ENCODE measurements around the gene ATP6V1B1.

GRCh38 chr2:70985283-70985688 lies 49.6 kb downstream of the ATP6V1B1 start:
- TF ChIP-seq CTCF (IDR thresholded peaks at IDR 0.05 in 2 of 3, conservative IDR thresholded peaks at IDR 0.05 in 1 of 3; ENCODE audit: insufficient read depth in 2 of 3, low read depth in 1 of 3, low read length in 3 of 3) (no peak), SP2 (IDR thresholded peaks at IDR 0.05; ENCODE audit: extremely low read depth, low read depth, low read length, poor library complexity, severe bottlenecking) (no peak), ZNF23 (CRISPR knock-in tag; IDR thresholded peaks at IDR 0.05) (no peak), EGR1 (conservative IDR thresholded peaks at IDR 0.05) (no peak), HDAC2 (IDR thresholded peaks at IDR 0.05) (no peak), ZNF239 (CRISPR knock-in tag; IDR thresholded peaks at IDR 0.05) (no peak), NFRKB (IDR thresholded peaks at IDR 0.05; ENCODE audit: low read depth) (no peak), HDAC3 (IDR thresholded peaks at IDR 0.05; ENCODE audit: borderline replicate concordance, partially characterized antibody) (no peak), NFE2L1 (tag; IDR thresholded peaks at IDR 0.05; ENCODE audit: borderline replicate concordance, low read depth) (no peak), BRD4 (IDR thresholded peaks at IDR 0.05) (no peak), ZBTB49 (CRISPR knock-in tag; IDR thresholded peaks at IDR 0.05; ENCODE audit: borderline replicate concordance) (no peak), SP1 (CRISPR knock-in tag; IDR thresholded peaks at IDR 0.05) (no peak)
- TF ChIP-seq, protein P1, sequence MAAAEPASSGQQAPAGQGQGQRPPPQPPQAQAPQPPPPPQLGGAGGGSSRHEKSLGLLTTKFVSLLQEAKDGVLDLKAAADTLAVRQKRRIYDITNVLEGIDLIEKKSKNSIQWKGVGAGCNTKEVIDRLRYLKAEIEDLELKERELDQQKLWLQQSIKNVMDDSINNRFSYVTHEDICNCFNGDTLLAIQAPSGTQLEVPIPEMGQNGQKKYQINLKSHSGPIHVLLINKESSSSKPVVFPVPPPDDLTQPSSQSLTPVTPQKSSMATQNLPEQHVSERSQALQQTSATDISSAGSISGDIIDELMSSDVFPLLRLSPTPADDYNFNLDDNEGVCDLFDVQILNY (CRISPR knock-in tag; IDR thresholded peaks at IDR 0.05): no peak
- TF ChIP-seq, protein P2, sequence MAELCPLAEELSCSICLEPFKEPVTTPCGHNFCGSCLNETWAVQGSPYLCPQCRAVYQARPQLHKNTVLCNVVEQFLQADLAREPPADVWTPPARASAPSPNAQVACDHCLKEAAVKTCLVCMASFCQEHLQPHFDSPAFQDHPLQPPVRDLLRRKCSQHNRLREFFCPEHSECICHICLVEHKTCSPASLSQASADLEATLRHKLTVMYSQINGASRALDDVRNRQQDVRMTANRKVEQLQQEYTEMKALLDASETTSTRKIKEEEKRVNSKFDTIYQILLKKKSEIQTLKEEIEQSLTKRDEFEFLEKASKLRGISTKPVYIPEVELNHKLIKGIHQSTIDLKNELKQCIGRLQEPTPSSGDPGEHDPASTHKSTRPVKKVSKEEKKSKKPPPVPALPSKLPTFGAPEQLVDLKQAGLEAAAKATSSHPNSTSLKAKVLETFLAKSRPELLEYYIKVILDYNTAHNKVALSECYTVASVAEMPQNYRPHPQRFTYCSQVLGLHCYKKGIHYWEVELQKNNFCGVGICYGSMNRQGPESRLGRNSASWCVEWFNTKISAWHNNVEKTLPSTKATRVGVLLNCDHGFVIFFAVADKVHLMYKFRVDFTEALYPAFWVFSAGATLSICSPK (IDR thresholded peaks at IDR 0.05; ENCODE audit: borderline replicate concordance): no peak
